Osteoblast (primary cell): ENCODE data around the gene RNF144A. TPM values are rescaled to one million over a fixed set of nuclear protein-coding genes. Genes with fewer than 3 reads are reported as not detected.

Experiments
- DNase-seq: peaks from one replicate; pipeline ENCODE4 v3.0.0; 2011; ENCODE audit warnings: low spot score, mixed read lengths; ENCODE audit not compliant: insufficient read length; ENCODE audit errors: missing footprints
- H2AFZ ChIP-seq: 2 replicates; pipeline ENCODE4 v1.6.0; 2011; ENCODE audit warnings: mild to moderate bottlenecking, low read length
- H3K27ac ChIP-seq: 2 replicates; pipeline ENCODE4 v1.5.1; 2011; ENCODE audit warnings: mild to moderate bottlenecking, low read depth, low read length, moderate library complexity
- H3K27me3 ChIP-seq: 2 replicates; pipeline ENCODE4 v1.6.0; 2012; ENCODE audit warnings: mild to moderate bottlenecking, control low read depth, inconsistent platforms, low read length, moderate library complexity; ENCODE audit not compliant: insufficient read depth
- H3K36me3 ChIP-seq: 2 replicates; pipeline ENCODE4 v1.5.1; 2011; ENCODE audit warnings: mild to moderate bottlenecking, low read length, control low read depth, moderate library complexity; ENCODE audit not compliant: insufficient read depth
- H3K4me1 ChIP-seq: 2 replicates; pipeline ENCODE4 v1.5.1; 2011; ENCODE audit warnings: mild to moderate bottlenecking, low read length, control low read depth, moderate library complexity; ENCODE audit not compliant: insufficient read depth
- H3K4me2 ChIP-seq: 2 replicates; pipeline ENCODE4 v1.6.0; 2011; ENCODE audit warnings: mild to moderate bottlenecking, low read length; ENCODE audit not compliant: insufficient read depth
- H3K4me3 ChIP-seq: fragments of 200-600 bp; sonication (generic); 3 replicates; pipeline ENCODE4 v1.5.1; 2012; ENCODE audit warnings: mild to moderate bottlenecking, low read length, inconsistent platforms; ENCODE audit not compliant: insufficient read depth
- H3K79me2 ChIP-seq: 2 replicates; pipeline ENCODE4 v1.6.0; 2012; ENCODE audit warnings: mild to moderate bottlenecking, low read length, control low read depth, inconsistent platforms; ENCODE audit not compliant: insufficient read depth
- H3K9me3 ChIP-seq: 2 replicates; pipeline ENCODE4 v1.5.1; 2011; ENCODE audit warnings: low read depth, low read length, control low read depth
- H4K20me1 ChIP-seq: 2 replicates; pipeline ENCODE4 v1.6.0; 2012; ENCODE audit warnings: mild to moderate bottlenecking, low read length, control low read depth; ENCODE audit not compliant: insufficient read depth
- CTCF ChIP-seq: IDR thresholded peaks from 2 replicates; pipeline ENCODE4 v1.5.1; 2011; ENCODE audit warnings: mild to moderate bottlenecking, low read depth, low read length, moderate library complexity; ENCODE audit errors: extremely low read depth
- total RNA-seq: library from RNA; depleted of rRNA; stranded (reverse); fragments of >200 nt; gene quantifications from 2 replicates; pipeline ENCODE4 v1.2.3, GENCODE V29; 2012

Gene RNF144A
- total RNA-seq, 1 donor: 15.9 TPM

GRCh38 chr2:6963727-6964126 is 46.5 kb downstream of the RNF144A start:
- TF ChIP-seq CTCF: no peak
- H3K79me2 ChIP-seq: no peaks in the 10 kb centered on the region
- H3K27me3 ChIP-seq: no peaks in the 10 kb centered on the region
- H3K9me3 ChIP-seq: no peaks in the 10 kb centered on the region
- no peak overlapping the region for H3K27ac ChIP-seq
- H3K4me3 ChIP-seq: no peak overlapping the region
- H3K4me2 ChIP-seq: no peak overlapping the region
- no peak overlapping the region for H2AFZ ChIP-seq
- no peaks in the 10 kb centered on the region for H3K4me1 ChIP-seq
- no peaks in the 10 kb centered on the region for H3K36me3 ChIP-seq
- no peaks in the 10 kb centered on the region for H4K20me1 ChIP-seq
- DNase-seq: no peak

- Histone ChIP-seq H3K79me2 (no peaks in the 10 kb centered on the region), H4K20me1 (no peaks in the 10 kb centered on the region), H3K27me3 (no peaks in the 10 kb centered on the region), H3K4me3 (no peak overlapping the region), H3K4me1 (no peaks in the 10 kb centered on the region), H3K27ac (no peak overlapping the region), H3K36me3 (no peaks in the 10 kb centered on the region), H2AFZ (no peak overlapping the region), H3K4me2 (no peak overlapping the region), H3K9me3 (no peaks in the 10 kb centered on the region)
- DNase-seq: no peak
- no peak for TF ChIP-seq CTCF
Observed at GRCh38 chr2:6965071-6965795, 48.0 kb downstream of the RNF144A start.

GRCh38 chr2:6966446-6966940 is 49.3 kb downstream of the RNF144A start:
- DNase-seq: no peak
- Histone ChIP-seq H3K4me3 (no peak overlapping the region), H3K9me3 (no peaks in the 10 kb centered on the region), H3K27me3 (no peaks in the 10 kb centered on the region), H3K4me2 (no peak overlapping the region), H3K4me1 (no peaks in the 10 kb centered on the region), H3K27ac (no peak overlapping the region), H3K36me3 (no peaks in the 10 kb centered on the region), H3K79me2 (no peaks in the 10 kb centered on the region), H4K20me1 (no peaks in the 10 kb centered on the region), H2AFZ (no peak overlapping the region)
- no peak for TF ChIP-seq CTCF

GRCh38 chr2:6967301-6967700 is 50.1 kb downstream of the RNF144A start:
- Histone ChIP-seq H4K20me1 (no peaks in the 10 kb centered on the region), H3K4me3 (no peak overlapping the region), H3K27ac (no peak overlapping the region), H3K4me2 (no peak overlapping the region), H2AFZ (no peak overlapping the region), H3K79me2 (no peaks in the 10 kb centered on the region), H3K9me3 (no peaks in the 10 kb centered on the region), H3K27me3 (no peaks in the 10 kb centered on the region), H3K4me1 (no peaks in the 10 kb centered on the region), H3K36me3 (no peaks in the 10 kb centered on the region)
- DNase-seq: no peak
- no peak for TF ChIP-seq CTCF
